ENCODE data around the gene CFAP47. TPM values are rescaled to one million over a fixed set of nuclear protein-coding genes. Genes with fewer than 3 reads are reported as not detected.
"Not testable (repeated sequence)": the region's sequence is repeated elsewhere in the genome, so short reads cannot be mapped to it uniquely, and the experiment has no call there.

Gene CFAP47
- total and polyA plus RNA-seq, 2 donors (not counting 3 experiments of a cell fraction or from before 2014, with no cell fraction given), result not detected

DNA sequence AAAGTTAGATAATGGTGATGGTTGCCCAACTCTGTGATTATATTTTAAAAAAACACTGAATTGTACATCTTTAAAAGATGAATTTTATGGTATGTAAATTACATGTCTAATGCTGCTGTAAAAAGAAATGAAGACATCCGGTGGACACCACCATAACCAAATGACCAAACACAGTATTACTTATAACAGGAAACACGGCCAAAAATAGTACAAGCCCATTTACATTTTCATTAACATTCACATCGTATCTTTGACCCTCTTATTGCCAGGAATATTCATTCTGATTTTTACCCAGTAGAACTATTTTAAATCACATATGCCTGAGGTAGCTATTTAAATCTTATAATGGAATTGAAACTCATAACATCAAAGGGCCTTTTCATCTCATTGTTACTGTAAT, 143.2 kb downstream of the CFAP47 start:
- Histone ChIP-seq H3K4me2 (ENCODE audit: insufficient read depth, low read length) (no peak overlapping the region), H3K36me3 (ENCODE audit: control insufficient read depth in 2 of 2, extremely low read depth in 1 of 2, insufficient read depth in 2 of 2, low read length in 2 of 2) (no peaks in the 10 kb centered on the region), H3K27me3 (ENCODE audit: control insufficient read depth in 2 of 2, insufficient read depth in 2 of 2, low read length in 2 of 2) (no peaks in the 10 kb centered on the region), H4K20me1 (replicated peaks; ENCODE audit: control insufficient read depth, extremely low read depth, insufficient read depth, low read length) (no peaks in the 10 kb centered on the region), H2AFZ (ENCODE audit: low read depth, low read length) (no peak overlapping the region), H3K27ac (ENCODE audit: insufficient read depth, low read depth, low read length) (no peak overlapping the region), H3K9ac (replicated peaks; ENCODE audit: extremely low read depth, insufficient read depth, low read length) (no peak overlapping the region), H3K4me3 (replicated peaks in 1 of 3; ENCODE audit: insufficient read depth in 1 of 3, low read depth in 1 of 3, low read length in 3 of 3) (no peak overlapping the region), H3K79me2 (ENCODE audit: control insufficient read depth, insufficient read depth, low read length) (no peaks in the 10 kb centered on the region), H3K9me3 (replicated peaks; ENCODE audit: control insufficient read depth, insufficient read depth, low read length) (no peaks in the 10 kb centered on the region), H3K9me1 (replicated peaks; ENCODE audit: control insufficient read depth, extremely low read depth, insufficient read depth, low read length) (no peaks in the 10 kb centered on the region), H3K4me1 (ENCODE audit: control insufficient read depth, extremely low read depth, insufficient read depth, low read length) (no peaks in the 10 kb centered on the region)
- ChIA-PET CTCF (no interaction called here), POLR2A (no interaction called here)
- DNase-seq (ENCODE audit: low read depth, low spot score) (no peak), FAIRE-seq (no peak)
- intact Hi-C loops (cut with micrococcal nuclease), result no loop called here
- BruUV-seq (replicated peaks), result no TSS peak
- dilution Hi-C loops (cut with MboI; ENCODE audit: extremely low pct_ligation_motif_present, low sequenced_read_pairs), result no loop called here
- TF ChIP-seq JUN (IDR thresholded peaks at IDR 0.05; ENCODE audit: borderline replicate concordance, insufficient read depth, insufficient read length, low read depth) (no peak), MYC (IDR thresholded peaks at IDR 0.05; ENCODE audit: low read depth, low read length) (no peak), EZH2 (IDR thresholded peaks at IDR 0.05; ENCODE audit: borderline replicate concordance, low read depth, low read length, severe bottlenecking) (no peak), FOS (IDR thresholded peaks at IDR 0.05; ENCODE audit: borderline replicate concordance, insufficient read depth, low read length) (no peak), POLR2A (IDR thresholded peaks at IDR 0.05; ENCODE audit: low read depth, low read length) (no peak)

GRCh38 chrX:36071061-36071460, 151.5 kb downstream of the CFAP47 start:
- Histone ChIP-seq H3K27me3 (ENCODE audit: control insufficient read depth in 2 of 2, insufficient read depth in 2 of 2, low read length in 2 of 2) (no peaks in the 10 kb centered on the region), H3K4me2 (ENCODE audit: insufficient read depth, low read length) (no peak overlapping the region), H3K27ac (ENCODE audit: insufficient read depth, low read depth, low read length) (no peak overlapping the region), H3K79me2 (ENCODE audit: control insufficient read depth, insufficient read depth, low read length) (no peaks in the 10 kb centered on the region), H4K20me1 (replicated peaks; ENCODE audit: control insufficient read depth, extremely low read depth, insufficient read depth, low read length) (no peaks in the 10 kb centered on the region), H3K9me3 (replicated peaks; ENCODE audit: control insufficient read depth, insufficient read depth, low read length) (no peaks in the 10 kb centered on the region), H3K9ac (replicated peaks; ENCODE audit: extremely low read depth, insufficient read depth, low read length) (no peak overlapping the region), H2AFZ (ENCODE audit: low read depth, low read length) (no peak overlapping the region), H3K9me1 (replicated peaks; ENCODE audit: control insufficient read depth, extremely low read depth, insufficient read depth, low read length) (no peaks in the 10 kb centered on the region), H3K36me3 (ENCODE audit: control insufficient read depth in 2 of 2, extremely low read depth in 1 of 2, insufficient read depth in 2 of 2, low read length in 2 of 2) (no peaks in the 10 kb centered on the region), H3K4me3 (replicated peaks in 1 of 3; ENCODE audit: insufficient read depth in 1 of 3, low read depth in 1 of 3, low read length in 3 of 3) (no peak overlapping the region), H3K4me1 (ENCODE audit: control insufficient read depth, extremely low read depth, insufficient read depth, low read length) (no peaks in the 10 kb centered on the region)
- TF ChIP-seq, protein P1, sequence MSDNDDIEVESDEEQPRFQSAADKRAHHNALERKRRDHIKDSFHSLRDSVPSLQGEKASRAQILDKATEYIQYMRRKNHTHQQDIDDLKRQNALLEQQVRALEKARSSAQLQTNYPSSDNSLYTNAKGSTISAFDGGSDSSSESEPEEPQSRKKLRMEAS (IDR thresholded peaks at IDR 0.05; ENCODE audit: insufficient read depth, insufficient read length), result no peak
- no peak for TF ChIP-seq GATA2 (IDR thresholded peaks at IDR 0.05; ENCODE audit: insufficient read depth, insufficient read length, low read depth, low read length)
- TF ChIP-seq, protein P2, sequence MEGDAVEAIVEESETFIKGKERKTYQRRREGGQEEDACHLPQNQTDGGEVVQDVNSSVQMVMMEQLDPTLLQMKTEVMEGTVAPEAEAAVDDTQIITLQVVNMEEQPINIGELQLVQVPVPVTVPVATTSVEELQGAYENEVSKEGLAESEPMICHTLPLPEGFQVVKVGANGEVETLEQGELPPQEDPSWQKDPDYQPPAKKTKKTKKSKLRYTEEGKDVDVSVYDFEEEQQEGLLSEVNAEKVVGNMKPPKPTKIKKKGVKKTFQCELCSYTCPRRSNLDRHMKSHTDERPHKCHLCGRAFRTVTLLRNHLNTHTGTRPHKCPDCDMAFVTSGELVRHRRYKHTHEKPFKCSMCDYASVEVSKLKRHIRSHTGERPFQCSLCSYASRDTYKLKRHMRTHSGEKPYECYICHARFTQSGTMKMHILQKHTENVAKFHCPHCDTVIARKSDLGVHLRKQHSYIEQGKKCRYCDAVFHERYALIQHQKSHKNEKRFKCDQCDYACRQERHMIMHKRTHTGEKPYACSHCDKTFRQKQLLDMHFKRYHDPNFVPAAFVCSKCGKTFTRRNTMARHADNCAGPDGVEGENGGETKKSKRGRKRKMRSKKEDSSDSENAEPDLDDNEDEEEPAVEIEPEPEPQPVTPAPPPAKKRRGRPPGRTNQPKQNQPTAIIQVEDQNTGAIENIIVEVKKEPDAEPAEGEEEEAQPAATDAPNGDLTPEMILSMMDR (IDR thresholded peaks at IDR 0.05; ENCODE audit: extremely low read depth in 1 of 2, insufficient read depth in 1 of 2, low read depth in 1 of 2, low read length in 2 of 2), result no peak
- no peak for TF ChIP-seq MYC (IDR thresholded peaks at IDR 0.05; ENCODE audit: low read depth, low read length)
- CTCF ChIA-PET, result no interaction called here
- dilution Hi-C loops (cut with MboI; ENCODE audit: extremely low pct_ligation_motif_present, low sequenced_read_pairs) (no loop called here), intact Hi-C loops (cut with micrococcal nuclease) (no loop called here)
- no peak for DNase-seq (ENCODE audit: low read depth, low spot score)
- no peak for FAIRE-seq
- BruUV-seq (replicated peaks), result no TSS peak
- POLR2A ChIA-PET, result no interaction called here

- DNase-seq (ENCODE audit: low read depth, low spot score); H3K9ac ChIP-seq (replicated peaks; ENCODE audit: extremely low read depth, insufficient read depth, low read length); H3K36me3 ChIP-seq (ENCODE audit: control insufficient read depth in 2 of 2, extremely low read depth in 1 of 2, insufficient read depth in 2 of 2, low read length in 2 of 2); H3K4me3 ChIP-seq (replicated peaks in 1 of 3; ENCODE audit: insufficient read depth in 1 of 3, low read depth in 1 of 3, low read length in 3 of 3); H3K9me3 ChIP-seq (replicated peaks; ENCODE audit: control insufficient read depth, insufficient read depth, low read length); H3K79me2 ChIP-seq (ENCODE audit: control insufficient read depth, insufficient read depth, low read length); intact Hi-C loops (cut with micrococcal nuclease); BruUV-seq (replicated peaks); FAIRE-seq; CTCF ChIA-PET; H3K4me2 ChIP-seq (ENCODE audit: insufficient read depth, low read length); dilution Hi-C loops (cut with MboI; ENCODE audit: extremely low pct_ligation_motif_present, low sequenced_read_pairs); POLR2A ChIA-PET; H3K9me1 ChIP-seq (replicated peaks; ENCODE audit: control insufficient read depth, extremely low read depth, insufficient read depth, low read length); H3K4me1 ChIP-seq (ENCODE audit: control insufficient read depth, extremely low read depth, insufficient read depth, low read length); H3K27me3 ChIP-seq (ENCODE audit: control insufficient read depth in 2 of 2, insufficient read depth in 2 of 2, low read length in 2 of 2); H4K20me1 ChIP-seq (replicated peaks; ENCODE audit: control insufficient read depth, extremely low read depth, insufficient read depth, low read length); H3K27ac ChIP-seq (ENCODE audit: insufficient read depth, low read depth, low read length); H2AFZ ChIP-seq (ENCODE audit: low read depth, low read length): not testable (repeated sequence)
Measured at GRCh38 chrX:36075009-36075408, 155.5 kb downstream of the CFAP47 start.
